Measurements from ENCODE around the gene SLC37A4. TPM values are rescaled to one million over a fixed set of nuclear protein-coding genes. Genes with fewer than 3 reads are reported as not detected.

SLC37A4 gene
- total RNA-seq, 2 experiments from 2014 or later = 14.8 to 16.6 TPM

DNA sequence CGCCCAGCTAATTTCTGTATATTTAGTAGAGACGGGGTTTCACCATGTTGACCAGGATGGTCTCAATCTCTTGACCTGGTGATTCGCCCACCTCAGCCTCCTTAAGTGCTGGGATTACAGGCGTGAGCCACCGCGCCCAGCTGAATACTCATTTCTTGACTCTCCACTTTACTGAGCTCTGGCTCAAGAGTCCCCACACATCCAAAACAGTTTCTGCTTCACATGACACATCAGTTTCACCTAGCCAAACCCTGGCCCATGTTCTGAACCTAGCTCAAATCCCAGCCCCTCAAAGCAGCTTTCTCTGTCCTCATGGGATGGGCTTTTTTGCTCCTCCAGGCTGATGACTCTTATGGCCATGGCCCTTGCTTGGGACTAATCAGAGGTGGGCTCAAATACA lies 16.5 kb upstream of the SLC37A4 start:
- POLR2A ChIA-PET = interaction anchor here (0.7 to 1.3 kb wide), 3 partner anchors 20 to 401 kb away, joined by 3 read pairs; partner anchors contain the start of gene VPS11
- TF ChIP-seq CTCF (conservative IDR thresholded peaks at IDR 0.05; ENCODE audit: low read length) (no peak), EZH2phosphoT487 (IDR thresholded peaks at IDR 0.05; ENCODE audit: borderline replicate concordance, low read depth, low read length) (no peak)
- no TSS peak for BruUV-seq (replicated peaks)

DNA sequence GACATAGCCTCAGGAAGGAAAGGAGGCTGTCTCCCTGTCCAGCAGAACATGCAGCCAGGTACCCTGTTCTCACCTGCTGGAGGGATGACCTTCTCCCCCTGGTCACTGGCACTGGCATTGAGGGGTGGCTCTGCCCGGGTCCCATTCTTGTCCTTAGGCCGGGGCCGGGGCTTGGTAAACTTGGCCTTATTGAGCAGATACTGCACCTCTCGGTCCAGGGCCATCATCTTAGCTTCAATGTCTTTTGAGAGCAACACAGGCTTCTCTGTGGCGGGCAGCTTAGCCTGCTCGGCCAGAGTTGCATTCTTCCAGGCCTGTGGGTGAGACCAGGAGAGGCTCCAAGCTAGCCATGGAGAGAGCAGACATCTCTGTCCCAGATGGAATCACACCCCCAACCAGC lies 15.8 kb upstream of the SLC37A4 start:
- no peaks in the 10 kb centered on the region for H3K9me3 ChIP-seq (ENCODE audit: low read length)
- no peaks in the 10 kb centered on the region for H3K4me1 ChIP-seq (ENCODE audit: insufficient read depth, low read length, poor library complexity, severe bottlenecking)
- CTCF ChIA-PET (ENCODE audit: unreplicated experiment) = interaction anchor here (0.6 kb wide), 1 partner anchor 49 kb away, joined by 3 read pairs; no protein-coding TSS in a partner anchor
- POLR2A ChIA-PET = no interaction called here
- intact Hi-C loops (cut with micrococcal nuclease; ENCODE audit: unreplicated experiment) = no loop called here
- no peaks in the 10 kb centered on the region for H3K9me2 ChIP-seq (ENCODE audit: insufficient read depth, low read length)
- no peaks in the 10 kb centered on the region for H3K79me2 ChIP-seq (ENCODE audit: insufficient read depth, low read depth, low read length)
- no TSS peak for BruUV-seq (replicated peaks)
- DNase-seq (ENCODE audit: low spot score) = no peak
- TF ChIP-seq CTCF (conservative IDR thresholded peaks at IDR 0.05; ENCODE audit: low read length) (no peak), EZH2phosphoT487 (IDR thresholded peaks at IDR 0.05; ENCODE audit: borderline replicate concordance, low read depth, low read length) (no peak)
- no peaks in the 10 kb centered on the region for H4K20me1 ChIP-seq (ENCODE audit: insufficient read depth, low read length)
- no peak overlapping the region for H3K27ac ChIP-seq (ENCODE audit: low read depth, low read length, poor library complexity, severe bottlenecking)
- no peak overlapping the region for H3K4me3 ChIP-seq (ENCODE audit: low read depth, low read length, poor library complexity, severe bottlenecking)
- no peak overlapping the region for H2AFZ ChIP-seq (ENCODE audit: low read length)
- H3K36me3 ChIP-seq (ENCODE audit: insufficient read depth, low read length) = peaks cover 68% of the 10 kb centered on the region
- H3K4me2 ChIP-seq (ENCODE audit: low read length) = no peak overlapping the region

More for the DNA sequence above, 16.5 kb upstream of the SLC37A4 start:
- H2AFZ ChIP-seq (ENCODE audit: low read length) = no peak overlapping the region
- no peaks in the 10 kb centered on the region for H3K79me2 ChIP-seq (ENCODE audit: insufficient read depth, low read depth, low read length)
- intact Hi-C loops (cut with micrococcal nuclease; ENCODE audit: unreplicated experiment) = no loop called here
- H3K36me3 ChIP-seq (ENCODE audit: insufficient read depth, low read length) = peaks cover 75% of the 10 kb centered on the region
- CTCF ChIA-PET (ENCODE audit: unreplicated experiment) = interaction anchor here (1.1 kb wide), 1 partner anchor 18 kb away, joined by 4 read pairs; no protein-coding TSS in a partner anchor
- H3K9me3 ChIP-seq (ENCODE audit: low read length) = no peaks in the 10 kb centered on the region
- H3K4me1 ChIP-seq (ENCODE audit: insufficient read depth, low read length, poor library complexity, severe bottlenecking) = no peaks in the 10 kb centered on the region
- no peak overlapping the region for H3K27ac ChIP-seq (ENCODE audit: low read depth, low read length, poor library complexity, severe bottlenecking)
- H3K4me3 ChIP-seq (ENCODE audit: low read depth, low read length, poor library complexity, severe bottlenecking) = no peak overlapping the region
- no peaks in the 10 kb centered on the region for H4K20me1 ChIP-seq (ENCODE audit: insufficient read depth, low read length)
- no peak overlapping the region for H3K4me2 ChIP-seq (ENCODE audit: low read length)
- no peaks in the 10 kb centered on the region for H3K9me2 ChIP-seq (ENCODE audit: insufficient read depth, low read length)
- DNase-seq (ENCODE audit: low spot score) = no peak

GRCh38 chr11:119044708-119045107 lies 14.0 kb upstream of the SLC37A4 start:
- H4K20me1 ChIP-seq (ENCODE audit: insufficient read depth, low read length) = no peaks in the 10 kb centered on the region
- no peak overlapping the region for H3K27ac ChIP-seq (ENCODE audit: low read depth, low read length, poor library complexity, severe bottlenecking)
- H3K4me3 ChIP-seq (ENCODE audit: low read depth, low read length, poor library complexity, severe bottlenecking) = no peak overlapping the region
- ChIA-PET POLR2A (interaction anchor here (0.5 to 0.6 kb wide), 2 partner anchors 77 kb away, joined by 3 read pairs; partner anchors contain the start of gene HINFP), CTCF (ENCODE audit: unreplicated experiment) (no interaction called here)
- no peak overlapping the region for H3K4me2 ChIP-seq (ENCODE audit: low read length)
- no peak overlapping the region for H2AFZ ChIP-seq (ENCODE audit: low read length)
- peaks cover 50% of the 10 kb centered on the region for H3K36me3 ChIP-seq (ENCODE audit: insufficient read depth, low read length)
- H3K79me2 ChIP-seq (ENCODE audit: insufficient read depth, low read depth, low read length) = no peaks in the 10 kb centered on the region
- no TSS peak for BruUV-seq (replicated peaks)
- no peaks in the 10 kb centered on the region for H3K9me3 ChIP-seq (ENCODE audit: low read length)
- no peak for DNase-seq (ENCODE audit: low spot score)
- H3K4me1 ChIP-seq (ENCODE audit: insufficient read depth, low read length, poor library complexity, severe bottlenecking) = no peaks in the 10 kb centered on the region
- TF ChIP-seq CTCF (conservative IDR thresholded peaks at IDR 0.05; ENCODE audit: low read length) (peak; percentile 66), EZH2phosphoT487 (IDR thresholded peaks at IDR 0.05; ENCODE audit: borderline replicate concordance, low read depth, low read length) (no peak)
- intact Hi-C loops (cut with micrococcal nuclease; ENCODE audit: unreplicated experiment) = no loop called here
- H3K9me2 ChIP-seq (ENCODE audit: insufficient read depth, low read length) = no peaks in the 10 kb centered on the region
